Smooth muscle cell of the brain vasculature (primary cell): Measurements from ENCODE around the gene TNIP1.

Experiments used
- DNase-seq: peaks from one replicate; pipeline ENCODE4 v3.0.0-alpha.2; 2012; ENCODE audit warnings: low read depth, low spot score

Gene TNIP1

DNA sequence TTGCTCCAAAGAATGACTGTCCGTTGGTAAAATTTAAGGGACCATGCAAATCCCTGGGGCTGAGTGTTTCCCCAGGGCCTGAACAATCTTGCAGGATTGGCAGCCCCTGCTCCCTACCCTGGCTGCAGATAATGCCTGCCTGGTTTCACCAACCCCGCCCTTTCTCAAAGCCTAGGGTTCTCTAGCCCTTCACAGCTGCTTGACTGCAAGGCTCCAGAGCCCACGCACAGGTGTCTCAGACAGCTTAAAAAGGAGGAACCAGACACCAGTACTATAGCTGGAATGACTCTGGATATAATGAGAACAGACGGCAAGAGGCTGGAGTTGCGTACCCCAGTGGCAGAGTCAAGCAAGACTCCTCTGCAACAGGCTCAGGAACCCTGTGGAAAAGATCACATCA, 25.2 kb upstream of the TNIP1 start:
- DNase-seq = no peak

DNA sequence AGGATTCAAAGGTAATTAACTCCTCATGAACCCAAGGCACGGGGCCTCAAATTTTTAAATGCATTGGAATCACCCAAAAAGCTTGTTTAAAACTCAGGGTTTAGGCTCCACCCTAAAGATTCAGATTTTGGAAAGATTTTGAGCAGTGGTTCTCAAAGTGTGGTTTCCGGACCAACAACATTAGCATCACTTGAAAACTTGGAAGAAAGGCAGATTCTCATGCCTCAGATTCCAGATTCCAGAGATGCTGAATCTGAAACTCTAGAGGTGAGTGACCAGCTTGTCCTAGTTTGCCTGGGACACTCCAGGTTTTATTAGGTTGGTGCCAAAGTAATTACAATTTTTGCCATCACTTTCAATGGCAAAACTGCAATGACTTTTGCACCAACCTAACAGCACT, 24.7 kb upstream of the TNIP1 start:
- DNase-seq = no peak

DNA sequence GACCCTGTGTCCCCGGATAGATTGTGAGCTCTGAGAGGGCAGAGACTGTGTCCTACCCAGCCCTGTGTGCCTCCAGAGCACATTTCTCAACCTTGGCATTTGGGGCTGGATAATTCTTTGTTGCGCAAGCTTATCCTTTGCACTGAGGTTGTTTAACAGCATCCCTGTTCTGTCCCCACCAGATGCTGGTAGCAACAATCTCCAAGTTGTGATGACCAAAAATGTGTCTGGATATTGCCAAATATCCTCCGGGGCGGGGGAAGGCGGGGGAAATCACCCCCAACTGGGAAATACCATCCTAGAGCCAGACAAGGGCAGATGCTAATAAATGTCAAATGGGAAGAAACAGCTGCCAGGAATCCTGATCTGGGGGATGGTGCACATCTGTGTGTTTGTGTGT, 24.0 kb upstream of the TNIP1 start:
- no peak for DNase-seq

DNA sequence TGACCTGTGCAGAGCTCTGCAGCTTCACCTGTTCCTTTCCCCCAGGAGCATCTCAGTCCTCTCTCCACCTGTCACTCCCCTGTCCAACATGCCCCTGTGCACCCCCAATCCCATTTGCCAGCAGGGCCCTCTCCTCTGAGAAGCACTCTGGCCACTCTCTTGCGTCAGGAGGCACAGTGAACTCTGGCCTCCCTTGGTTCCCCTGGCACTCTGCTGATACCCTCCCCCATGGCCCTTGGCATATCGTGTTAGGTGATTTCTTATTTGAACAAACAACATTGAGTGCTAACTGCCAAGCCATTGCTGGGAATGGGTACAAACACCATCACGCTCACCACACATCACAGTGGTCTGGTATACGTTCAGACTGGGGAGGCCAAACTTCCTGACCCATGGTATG, 20.9 kb upstream of the TNIP1 start:
- DNase-seq = no peak

DNA sequence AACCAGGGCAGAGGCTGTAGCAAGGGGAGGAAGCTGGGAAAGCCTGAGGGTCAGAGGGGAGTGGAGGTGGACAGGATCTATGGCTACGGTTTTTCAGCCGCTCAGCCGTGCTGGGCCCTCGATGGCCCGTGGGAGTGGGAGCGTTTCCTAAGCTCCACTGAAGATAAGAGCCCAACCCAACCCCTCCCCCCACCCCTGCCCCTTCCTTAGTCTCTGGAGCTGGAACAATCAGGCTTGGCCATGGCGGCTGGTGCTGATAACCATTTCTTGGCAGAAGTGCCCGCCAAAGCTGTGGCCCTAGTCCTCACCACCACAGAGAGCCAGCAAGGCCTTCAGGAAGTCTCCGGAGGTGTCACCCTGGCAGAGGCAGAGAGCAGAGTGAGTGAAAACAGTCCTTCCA, 20.3 kb upstream of the TNIP1 start:
- DNase-seq = no peak

DNA sequence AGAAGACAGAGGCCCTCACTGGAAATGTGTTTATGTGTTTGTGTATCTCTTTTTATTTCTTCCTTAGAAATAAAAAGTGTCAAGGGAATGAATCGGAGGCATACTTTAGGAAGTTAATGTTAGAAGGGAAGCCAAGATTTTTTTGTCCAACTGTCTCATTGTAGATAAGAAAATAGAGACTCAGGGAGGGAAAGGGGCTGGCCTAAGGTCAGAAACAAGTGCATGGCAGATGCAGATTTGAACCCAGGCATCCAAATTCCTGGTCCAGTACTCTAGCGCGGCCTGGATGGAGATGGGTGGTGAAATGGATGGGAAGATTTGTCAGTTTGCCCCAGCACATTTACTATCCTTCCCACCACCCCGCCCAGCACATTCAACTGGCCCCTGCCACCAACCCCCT, 19.8 kb upstream of the TNIP1 start:
- no peak for DNase-seq

DNA sequence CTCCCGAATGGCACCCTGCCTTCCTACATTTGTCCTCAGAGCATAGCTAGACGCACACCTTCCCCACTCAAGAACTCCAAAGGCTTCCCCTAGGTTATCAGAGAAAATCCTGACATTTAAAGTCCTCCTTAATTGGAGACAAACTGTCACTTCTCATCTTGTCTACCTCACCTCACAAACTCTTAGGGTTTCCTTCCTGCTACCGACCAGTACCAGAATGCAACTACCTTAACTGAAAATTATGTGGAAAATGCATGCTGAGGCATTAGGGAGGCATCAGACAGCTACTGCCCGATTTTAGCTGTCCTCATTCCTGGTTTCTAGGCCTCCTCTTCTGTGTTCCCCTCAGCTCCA, 17.9 kb upstream of the TNIP1 start:
- DNase-seq = no peak

DNA sequence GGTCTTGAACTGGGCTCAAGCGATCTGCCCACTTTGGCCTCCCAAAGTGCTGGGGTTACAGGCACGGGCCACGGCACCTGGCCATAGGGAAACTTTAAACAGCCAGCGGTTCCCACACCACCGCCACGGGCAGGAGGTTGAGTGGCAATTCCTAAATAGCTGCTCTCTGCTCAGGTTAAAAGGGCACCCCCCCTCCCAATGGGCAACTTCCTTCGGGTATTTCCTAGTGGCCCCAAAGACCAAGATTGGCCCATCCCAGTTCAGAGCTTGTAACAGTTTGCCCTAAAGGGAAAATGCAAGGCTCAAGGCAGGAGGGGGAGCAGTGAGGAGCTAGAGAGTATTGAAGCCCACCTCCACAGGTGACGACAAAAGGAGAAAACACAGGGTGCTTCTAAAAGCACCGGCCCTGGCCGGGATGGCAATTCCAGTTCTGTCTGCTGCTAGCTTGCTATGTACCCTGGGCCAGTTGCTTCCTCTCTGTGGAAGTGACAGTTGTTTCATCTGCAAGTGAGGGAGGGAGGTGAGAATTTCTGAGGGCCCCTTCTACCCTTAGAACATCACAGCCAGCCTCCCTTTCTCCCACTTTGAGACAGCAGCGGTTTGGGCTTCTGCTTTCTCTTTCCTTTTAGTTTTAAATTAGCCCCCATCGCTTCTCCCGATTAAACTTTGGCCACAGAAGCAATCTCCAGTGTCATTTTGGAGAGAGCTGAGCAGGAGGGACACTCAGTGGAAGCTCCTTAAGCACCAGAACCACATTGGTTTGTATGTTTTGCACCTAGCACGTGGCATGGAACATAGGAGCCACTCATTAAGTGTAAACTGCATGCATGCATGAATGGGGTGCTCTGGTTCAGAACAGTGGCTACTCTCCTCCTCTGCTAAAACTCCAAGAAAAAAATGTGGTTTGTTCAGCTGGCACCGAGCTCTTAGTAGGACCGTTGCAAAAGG, 17.3 kb upstream of the TNIP1 start:
- DNase-seq = no peak

DNA sequence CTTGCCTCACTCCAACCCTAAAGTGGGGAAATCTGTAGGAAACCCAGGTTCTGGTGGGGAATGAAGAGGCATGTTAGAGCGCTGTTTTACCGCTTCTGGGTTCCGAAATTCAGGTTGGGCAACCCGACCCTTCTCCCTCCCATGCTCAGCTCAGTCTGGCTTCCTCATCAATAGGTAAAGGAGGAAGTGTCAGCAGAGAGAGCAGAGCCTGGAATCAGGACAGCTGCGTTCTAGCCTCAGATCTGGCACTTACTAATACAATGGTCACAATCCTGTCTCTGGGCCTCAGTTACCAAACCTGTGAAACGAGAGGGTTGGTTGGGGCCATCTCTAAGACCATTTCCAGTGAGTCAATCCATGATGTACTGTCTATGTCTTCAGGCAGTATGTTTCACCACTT, 16.2 kb upstream of the TNIP1 start:
- no peak for DNase-seq

DNA sequence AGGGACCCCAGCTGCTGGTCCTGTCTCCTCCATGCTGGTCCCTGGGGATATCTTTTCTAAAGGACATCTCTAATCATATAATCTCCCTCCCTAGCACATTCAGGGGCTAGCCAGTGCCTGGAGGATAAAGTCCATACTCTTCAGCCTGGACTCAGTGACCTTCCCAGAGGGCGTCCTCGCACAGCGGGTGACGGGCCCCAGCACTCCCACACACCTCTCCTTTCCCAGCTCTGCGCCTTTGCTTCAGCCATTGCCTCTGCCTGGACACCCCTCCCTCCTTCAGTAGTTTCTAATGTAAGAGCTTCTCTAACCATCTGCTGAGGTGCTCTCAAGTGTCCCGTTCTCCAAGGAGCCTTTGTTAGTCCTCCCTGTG, 15.2 kb upstream of the TNIP1 start:
- no peak for DNase-seq

DNA sequence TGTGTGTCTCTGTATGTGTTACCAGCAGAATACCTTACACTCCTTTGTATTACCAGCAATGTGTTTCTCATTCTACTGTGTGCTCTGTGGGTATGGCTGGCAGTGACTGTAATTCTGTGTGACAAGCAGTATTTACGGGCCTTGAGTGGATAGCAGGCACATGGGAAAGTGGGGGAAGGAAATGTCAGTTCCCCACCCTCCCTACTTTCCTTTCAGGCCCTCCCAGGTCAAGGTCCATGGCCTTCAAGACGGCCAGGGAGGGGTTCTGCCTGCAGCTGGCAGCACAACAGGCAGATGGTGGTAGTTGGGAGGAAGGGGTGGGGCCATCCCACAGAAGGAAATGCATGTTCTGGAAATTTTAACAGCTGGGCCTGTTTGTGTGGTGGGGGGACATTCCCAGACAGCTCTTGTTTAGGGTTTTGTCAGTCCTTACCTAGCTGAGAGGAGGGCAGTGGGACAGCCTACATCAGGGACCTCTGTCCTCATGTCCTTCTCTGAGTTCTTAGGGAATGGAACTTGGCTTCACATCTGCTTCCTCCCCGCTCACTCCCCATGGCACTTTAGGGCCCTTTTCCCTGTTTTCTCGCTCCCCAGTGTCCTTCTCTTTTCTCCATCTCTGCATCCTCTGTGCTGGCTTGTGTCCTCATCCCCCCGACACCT, 14.6 kb upstream of the TNIP1 start:
- DNase-seq = no peak

DNA sequence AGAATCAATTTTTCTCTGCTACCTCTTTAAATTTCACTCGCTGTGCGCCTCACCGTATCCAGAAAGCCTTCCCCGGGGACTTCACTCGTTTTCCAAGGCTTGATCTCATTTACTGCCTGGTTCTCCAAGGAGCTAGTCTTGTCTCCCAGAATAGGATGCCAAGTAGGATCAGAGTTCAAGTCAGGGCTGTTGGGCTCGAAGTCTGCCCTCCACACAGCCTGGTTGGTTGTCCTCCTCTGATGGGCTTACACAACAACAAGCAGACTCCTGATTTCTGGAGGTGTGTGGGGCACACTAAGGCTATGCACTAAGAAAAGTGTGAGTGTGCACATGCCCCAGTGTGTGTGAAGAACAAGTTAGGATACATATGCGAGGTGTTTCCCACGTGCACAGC, 14.0 kb upstream of the TNIP1 start:
- no peak for DNase-seq

DNA sequence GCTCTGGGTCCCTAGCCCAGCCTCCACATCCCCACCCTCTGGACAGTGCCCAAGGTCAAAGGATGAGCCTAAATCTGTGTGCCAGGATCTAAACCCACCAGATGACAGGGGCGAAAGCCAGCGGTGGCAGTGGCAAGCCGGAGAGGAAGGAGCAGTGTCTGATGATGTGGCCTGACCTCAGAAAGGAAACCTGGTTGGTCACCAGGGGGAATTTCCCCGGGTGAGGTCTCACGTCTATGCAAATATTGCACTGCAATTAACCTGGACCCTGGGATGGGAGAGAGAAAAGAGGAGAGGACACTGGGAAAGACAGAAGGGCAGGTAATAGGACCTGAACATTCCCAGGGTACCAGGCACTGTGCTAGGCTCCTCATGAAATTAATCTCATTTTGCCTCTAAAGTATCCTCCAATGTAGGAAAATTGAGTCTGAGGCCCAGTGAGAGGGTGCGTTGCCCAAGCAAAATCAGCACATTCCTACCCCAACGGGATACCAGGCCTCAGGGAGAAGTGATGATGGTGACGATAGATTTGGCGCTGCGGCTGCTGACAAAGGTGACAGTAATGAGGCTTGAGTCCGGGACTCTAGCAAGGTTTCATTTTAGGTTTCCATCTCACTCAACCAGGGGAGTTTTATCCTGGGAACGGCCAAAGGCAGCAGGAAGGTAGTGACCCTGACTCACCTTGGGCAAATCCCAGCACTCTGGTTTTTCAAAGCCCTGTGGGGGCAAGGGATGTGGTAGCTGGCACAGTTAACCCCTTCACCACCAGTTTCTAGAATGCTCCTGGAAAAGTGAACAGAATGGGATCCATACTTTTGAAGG, 13.4 kb upstream of the TNIP1 start:
- DNase-seq = no peak

DNA sequence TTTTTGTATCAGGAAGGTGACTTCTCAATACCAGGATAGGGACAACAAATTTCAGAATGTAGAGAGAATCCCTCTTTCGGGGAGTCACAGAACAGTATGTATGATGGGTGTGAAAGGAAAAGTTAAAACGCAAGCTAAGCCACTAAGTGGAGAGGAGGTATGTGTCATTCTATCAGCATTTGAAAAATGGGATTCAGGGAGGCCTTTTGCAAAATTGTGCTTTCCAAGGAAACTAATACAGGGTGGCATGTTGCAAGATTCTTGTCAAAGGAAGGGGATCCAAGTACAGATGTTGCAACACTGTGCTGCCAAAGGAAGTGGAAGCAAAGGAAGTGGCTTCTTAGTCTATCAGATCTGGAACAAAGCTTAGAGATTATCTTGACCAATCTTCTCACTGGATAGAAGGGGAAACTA, 12.6 kb upstream of the TNIP1 start:
- no peak for DNase-seq

DNA sequence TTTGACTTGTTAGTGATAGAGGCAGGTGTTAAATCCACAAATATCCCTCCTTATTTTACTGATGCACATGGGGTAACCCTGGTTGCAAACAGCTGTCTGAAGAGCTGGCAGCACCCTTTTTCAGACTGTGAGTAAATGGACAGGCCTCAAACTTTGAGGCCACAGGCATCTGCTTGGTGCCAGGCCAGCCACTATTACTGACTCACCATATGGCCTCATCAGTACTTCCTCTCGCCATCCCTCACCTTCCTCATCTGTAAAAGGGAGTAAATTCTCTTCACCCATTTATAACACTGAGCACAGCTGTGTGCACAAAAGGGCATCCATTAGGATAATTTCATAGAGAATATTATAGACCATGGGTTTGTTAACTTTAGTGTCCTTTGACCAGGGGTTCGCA, 11.9 kb upstream of the TNIP1 start:
- DNase-seq = no peak

DNA sequence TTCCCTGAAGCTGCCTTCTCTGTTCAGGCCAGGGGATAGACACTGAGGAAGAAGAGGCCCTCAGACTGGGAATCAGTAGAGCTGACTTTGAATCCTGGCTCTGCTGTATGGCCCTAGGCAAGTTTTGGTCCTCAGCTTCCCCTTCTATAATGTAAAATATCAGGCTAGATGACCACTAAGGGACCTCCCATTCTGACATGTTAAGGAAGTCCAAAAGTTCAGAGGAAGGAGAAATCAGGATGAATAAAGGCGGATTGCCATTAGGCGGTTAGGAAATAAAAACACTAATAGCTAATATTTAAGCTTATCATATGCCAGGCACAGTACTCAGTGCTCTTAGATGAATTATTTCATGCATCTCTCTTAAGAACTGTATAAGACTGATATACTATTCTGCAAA, 8.9 kb upstream of the TNIP1 start:
- DNase-seq = no peak

DNA sequence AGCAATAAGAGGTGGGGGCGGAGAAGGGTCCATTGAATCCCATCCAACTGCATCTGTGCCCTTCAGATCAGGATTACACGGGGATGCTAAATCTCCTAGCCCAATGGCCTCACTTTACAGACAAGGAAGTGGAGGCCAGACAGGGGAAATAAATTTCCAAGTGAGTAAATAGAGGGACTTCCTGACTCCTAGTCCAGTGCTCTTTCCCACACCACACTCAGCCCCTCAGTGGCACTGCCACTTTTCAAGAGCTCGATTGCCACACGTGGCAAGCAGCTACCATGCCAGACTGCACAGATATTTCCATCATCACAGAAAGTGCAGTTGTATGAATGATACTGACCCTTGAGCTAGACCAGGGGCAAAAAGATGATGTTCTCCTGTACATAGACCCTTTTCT, 8.2 kb upstream of the TNIP1 start:
- DNase-seq = no peak

DNA sequence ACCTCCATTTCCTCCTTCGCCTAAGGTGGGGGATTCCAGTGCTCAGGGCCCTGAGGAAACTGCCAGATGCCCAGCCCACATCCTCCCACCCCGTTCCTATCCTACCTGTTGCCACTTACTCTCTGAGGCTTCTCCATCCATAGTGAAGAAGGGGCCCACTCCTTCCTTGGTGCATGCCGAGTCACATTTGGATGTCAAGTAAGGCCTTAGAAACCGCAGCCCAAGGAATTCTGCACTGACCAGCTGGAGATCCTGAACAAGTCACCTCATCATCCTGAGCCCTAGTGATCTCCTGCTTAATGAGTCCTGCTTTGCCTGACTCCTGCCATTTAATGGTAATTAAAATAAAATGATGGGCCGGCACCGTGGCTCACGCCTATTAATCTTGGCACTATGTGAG, 6.7 kb upstream of the TNIP1 start:
- no peak for DNase-seq

DNA sequence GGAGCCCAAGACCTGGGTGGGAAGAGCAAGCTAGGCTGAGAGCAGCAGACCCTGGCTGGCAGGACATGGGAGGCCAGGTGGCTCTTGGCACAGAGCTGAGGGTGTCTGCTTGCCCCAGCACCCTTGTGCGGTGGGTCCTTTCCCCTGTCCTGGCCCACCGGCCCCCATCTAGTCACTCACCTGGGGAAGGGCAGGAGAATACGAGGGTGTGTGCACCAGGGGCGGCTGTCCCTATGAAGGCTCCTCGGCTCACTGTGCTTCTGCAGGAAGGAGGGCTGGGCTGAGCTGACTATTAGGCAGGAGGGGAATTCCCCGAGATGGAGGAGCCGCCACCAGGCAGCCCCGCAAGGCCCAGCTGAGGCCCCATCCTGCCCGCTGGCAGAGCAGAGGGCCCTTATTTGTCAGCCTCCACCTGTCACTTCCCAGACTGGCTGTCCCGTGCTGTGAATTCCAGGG, 6.1 kb upstream of the TNIP1 start:
- DNase-seq = no peak

DNA sequence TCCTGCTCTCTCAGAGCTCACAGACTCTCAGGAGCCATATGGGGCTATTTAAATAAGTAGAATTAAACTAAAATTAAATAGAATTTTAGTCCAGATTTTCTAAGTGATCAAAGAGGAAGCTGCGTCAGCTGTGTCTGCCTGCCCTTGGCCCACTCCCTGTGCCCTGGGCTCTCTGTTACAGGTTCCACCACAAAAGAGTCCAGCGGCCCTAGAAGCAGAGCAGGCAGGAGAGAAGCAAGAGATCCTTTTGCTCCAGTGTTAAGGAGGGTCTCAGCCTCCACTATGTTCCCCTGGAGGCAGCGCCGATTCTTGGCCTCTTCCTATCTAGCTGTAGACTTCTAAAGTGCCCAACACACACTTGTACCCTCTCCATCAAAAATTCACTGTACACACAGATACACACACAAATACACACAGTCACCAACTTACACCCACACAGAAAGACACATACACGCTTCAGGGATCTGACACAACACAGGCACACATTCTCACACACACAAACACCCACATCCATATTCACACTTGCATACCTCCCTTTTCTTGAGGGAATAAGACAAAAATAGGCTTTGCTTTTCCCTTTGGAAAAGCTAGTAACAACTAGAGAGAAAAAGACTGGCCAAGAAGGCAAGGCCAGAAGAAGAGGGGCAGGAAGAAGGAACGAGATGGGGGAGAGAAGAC, 5.5 kb upstream of the TNIP1 start:
- DNase-seq = no peak

DNA sequence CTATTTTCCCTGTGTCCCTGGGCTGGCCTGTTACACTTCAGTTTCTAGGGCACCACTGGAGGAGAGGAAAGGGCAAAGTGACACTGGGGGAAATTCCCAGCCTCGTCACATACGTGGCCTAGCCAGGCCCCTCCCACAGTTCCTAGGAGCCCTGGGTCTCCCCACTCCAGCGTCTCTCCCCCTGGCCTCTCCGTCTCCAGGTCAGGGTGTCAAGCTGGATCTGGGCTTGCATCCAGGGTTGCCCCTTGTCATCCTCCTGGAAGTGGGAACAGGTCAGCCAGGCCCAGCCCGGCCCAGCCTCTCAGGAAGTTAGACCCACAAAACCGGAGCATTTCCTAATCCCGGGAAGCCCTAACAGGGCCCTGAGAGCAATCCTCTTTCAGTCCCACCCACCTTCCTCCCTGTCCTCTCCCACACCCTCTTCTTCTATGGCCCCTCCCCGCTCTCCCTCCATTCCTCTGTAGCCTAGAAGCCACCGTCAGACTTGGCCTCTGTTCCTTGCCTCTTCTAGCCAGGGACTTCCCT, 4.7 kb upstream of the TNIP1 start:
- no peak for DNase-seq

DNA sequence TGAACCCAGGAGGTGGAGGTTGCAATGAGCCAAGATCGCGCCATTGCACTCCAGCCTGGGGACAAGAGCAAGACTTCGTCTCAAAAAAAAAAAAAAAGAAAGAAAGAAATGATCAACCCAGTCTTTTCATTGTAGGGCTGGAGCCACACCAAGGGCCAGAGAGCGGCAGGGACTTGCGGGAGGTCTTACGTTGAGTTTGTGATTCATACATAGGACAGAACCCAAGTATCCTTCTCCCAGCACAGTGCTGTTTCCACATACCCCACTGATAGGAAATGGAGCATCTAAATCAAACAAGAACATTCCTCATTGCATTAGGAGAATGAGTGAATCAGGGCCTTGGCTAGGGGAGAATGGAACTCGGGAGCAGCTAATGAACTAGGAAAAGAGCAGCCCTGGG, 3.5 kb upstream of the TNIP1 start:
- DNase-seq = no peak
